Measurements from ENCODE around the gene GLRX3.
"Not testable (repeated sequence)": the region's sequence is repeated elsewhere in the genome, so short reads cannot be mapped to it uniquely, and the experiment has no call there.

GLRX3 gene

DNA sequence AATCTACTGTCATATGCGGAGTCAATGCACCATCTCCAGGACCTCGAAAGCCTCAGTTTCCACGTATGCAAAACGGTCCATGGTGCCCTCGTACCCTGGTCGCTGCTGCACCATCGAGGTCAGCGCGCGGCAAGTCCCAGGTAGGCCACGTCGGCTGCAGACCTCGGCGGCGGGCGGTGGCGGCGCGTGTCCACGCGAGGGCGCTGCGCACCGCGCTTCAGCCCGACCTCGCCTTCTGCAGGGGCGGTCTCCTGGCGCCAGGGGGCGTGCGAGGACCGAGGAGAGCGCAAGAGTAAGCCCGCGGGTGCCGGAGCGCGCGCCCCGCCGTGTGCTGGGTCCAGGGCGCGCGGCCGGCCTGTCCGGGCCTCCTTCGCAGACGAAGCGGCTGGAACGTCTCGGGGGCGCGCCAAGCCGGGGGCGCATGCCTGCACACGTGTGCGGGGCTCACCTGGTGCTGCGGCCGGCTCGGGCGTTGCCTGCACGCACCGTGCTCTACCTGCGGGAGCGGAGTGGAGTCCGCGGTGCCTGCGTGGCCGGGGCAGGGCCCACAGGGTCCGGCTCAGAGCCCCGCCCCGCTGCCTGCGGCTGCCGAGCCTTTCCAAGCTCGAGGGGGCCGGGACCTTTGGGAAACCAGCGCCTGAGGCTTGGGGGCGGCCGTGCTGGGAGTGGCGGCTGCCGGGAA, 54.0 kb downstream of the GLRX3 start:
- DNase-seq = no peak

DNA sequence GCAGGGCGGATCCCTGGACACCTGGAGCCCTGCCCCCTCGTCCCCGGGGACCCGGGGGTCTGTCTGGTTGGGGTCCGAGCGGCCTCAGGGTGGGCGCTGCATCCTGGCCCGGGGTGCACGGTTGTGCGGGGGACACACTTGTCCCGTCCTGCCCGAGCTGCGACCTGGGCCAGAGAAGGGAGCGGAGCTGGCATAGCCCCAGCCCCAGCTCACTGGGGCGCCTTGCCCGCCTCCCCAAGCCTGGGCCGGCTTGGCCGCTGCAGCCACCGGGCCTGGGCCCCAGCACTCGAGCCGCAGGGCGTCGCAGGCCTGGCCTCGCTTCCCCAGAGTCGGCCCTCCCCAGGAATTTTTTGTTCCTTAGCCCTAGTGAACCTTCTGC, 54.5 kb downstream of the GLRX3 start:
- DNase-seq = no peak

GRCh38 chr10:130191380-130191779, 55.2 kb downstream of the GLRX3 start:
- DNase-seq = no peak

GRCh38 chr10:130192276-130192848, 56.2 kb downstream of the GLRX3 start:
- DNase-seq = no peak

- no peak for DNase-seq
These were observed 56.8 kb downstream of the GLRX3 start for GRCh38 chr10:130193033-130193432.

DNA sequence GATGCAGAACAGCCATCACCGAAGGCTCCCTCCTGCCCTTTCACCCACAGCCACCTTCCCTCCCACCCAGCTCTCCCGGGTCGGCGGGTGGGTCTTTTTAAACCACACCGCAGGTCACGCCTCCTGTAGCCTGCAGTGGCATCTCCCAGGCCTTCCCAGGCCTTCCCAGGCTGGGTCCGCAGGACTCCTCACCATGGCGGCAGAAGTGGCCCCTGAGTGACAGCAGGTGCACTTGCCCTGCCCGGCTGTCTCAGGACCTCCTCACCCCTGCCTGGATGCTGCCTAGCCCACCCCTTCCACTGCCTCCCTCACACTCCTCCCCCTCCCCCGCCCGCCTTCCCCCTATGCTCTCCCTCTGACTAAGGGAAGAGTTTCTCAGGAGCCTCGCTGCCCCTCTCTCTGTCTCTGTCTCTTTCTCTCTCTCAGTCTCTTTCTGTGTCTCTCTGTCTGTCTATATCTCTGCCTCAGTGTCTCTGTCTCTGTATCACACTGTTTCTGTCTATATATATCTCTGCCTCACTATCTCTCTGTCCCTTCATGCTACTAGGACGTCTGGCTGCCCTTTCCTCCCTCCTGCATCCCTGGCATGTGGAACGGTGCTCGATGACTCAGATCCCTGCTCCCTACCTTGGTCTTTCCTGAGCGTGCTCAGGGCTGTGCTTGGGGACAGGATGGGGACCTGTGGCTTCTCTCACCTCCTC, 57.5 kb downstream of the GLRX3 start:
- DNase-seq = no peak

DNA sequence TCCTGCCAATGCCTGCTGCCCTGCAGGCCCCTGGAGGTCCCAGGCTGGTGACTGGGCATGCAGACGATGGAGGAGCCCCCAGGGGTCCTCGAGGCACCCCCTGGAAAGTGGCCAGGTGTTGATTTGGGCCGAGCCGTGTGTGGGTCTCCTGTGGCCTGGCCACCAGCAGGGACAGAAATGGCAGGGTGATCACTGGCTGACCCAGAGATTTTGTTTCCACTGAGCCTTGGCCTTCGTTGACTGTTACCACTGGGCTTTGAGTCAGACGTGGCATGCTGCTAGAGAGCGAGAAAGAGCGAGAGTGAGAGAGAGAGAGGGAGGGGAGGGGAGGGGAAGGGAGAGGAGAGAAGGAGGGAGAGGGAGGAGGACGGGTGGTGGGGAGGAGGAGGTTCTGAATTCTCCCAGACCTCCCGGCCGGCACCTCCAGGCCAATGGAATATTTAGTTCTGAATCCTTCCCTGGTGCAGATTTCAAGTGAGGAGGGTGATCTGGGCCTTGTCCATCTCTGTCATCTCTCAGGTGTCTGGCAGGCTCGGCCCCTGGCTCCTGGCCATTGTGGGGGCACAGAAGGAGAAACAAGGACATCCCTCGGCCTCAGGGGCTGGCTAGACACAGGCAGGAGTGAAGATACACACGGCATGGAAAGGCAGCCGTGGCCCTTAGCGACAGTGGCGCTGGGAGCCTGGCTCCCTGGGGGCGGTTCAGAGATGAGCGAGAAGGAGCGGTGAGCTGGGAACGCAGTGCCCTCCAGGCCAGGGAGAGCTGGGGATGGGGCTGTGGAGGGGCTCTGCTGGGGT, 58.2 kb downstream of the GLRX3 start:
- no peak for DNase-seq

DNA sequence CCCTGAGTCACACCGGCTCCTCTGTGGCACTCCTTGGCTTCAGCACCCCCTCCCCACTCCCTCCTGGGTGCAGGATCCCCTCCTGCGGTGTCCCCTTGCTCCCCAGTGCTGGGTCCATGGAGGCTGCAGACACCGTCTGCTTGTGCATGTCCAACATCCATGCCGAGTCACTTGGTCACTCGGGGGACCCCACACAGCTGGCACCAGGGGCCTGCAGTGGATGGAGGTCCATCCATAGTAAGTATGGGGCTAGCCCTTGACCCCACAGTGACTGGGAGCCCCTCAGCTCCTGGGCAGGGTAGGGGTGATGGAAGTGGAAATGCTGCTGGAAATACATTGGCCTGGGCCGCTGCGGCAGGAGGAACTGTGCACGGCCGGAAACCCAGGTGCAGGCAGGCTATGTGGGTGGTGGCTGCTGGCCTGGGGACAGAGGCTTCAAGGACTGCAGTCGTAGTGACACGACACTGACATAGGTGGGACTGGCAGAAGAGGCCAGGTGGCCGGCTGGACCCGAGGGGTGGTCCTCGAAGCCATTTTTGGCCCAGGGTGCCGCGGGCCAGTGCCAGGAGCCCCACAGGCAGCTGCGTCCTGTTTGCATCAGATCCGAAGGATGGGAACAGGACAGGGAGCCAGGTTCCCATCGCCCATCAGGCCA, 58.9 kb downstream of the GLRX3 start:
- DNase-seq = no peak

DNA sequence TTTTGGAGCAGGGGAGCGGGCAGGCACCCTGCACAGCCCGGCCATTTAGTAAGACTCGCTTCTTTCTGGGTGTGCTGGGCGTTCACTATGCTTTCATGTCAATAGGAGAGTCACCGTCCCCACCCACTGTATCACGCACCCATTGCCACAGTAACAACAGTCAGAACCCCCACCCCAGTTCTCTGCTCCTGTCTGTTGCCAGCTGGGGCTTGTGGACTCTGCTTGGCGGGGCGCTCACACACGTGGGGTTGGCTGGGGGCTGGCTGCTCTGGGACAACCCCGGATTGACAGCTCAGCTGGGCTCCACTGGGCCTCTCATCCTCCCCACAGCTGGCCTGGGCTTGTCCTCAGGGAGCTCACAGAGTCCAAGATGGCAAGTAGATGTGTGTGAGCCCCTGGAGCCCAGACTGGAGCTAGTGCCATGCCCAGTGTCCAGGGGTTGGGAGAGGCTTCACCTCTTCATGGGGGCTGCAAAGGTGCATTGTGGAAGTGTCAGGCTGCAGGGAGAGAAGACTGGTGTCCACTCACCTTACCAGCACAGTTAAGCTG, 59.6 kb downstream of the GLRX3 start:
- DNase-seq = no peak

DNA sequence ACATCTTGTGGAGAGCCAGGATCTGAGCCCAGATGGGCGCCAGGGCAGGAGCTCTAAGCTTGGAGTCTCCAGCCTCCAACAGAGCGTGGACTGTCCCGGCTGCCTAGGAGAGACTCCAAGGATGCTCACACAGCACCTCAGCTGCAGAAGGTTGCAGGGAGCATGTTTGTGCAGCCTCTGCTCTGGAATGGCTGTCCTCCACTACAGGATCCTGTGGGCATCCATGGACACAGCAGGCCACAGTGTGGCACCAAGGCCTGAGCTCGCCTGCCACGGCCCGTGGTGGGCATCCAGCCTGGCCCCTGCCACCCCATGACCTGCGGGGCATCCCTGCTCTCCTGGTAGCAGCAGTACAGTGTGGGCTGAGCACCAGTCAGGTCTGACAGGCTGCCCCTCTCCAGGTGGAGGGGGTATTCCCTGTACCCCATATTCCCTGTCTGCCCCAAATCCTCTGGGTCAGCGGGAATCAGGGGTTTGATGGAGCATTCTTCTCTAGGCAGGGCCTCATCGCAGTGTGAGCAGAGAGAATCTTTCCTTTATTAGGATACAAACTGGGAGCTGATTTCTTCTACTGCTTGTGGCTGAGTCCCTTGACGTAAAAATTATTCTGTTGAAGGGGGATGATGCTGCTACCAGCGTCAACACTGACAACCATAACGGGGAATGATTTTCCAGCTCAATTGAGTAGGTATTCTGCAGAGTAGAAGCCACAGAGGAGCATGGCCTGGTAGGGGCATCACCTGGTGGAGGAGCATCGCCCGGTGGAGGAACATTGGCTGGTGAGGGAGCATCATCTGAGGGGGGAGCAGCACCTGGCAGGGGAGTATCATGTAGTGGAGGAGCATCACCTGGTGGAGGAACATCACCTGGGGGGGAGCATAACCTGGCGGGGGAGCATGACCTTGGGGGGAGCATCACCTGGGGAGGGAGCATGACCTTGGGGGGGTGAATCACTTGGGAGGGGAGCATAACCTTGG, 60.6 kb downstream of the GLRX3 start:
- no peak for DNase-seq

DNA sequence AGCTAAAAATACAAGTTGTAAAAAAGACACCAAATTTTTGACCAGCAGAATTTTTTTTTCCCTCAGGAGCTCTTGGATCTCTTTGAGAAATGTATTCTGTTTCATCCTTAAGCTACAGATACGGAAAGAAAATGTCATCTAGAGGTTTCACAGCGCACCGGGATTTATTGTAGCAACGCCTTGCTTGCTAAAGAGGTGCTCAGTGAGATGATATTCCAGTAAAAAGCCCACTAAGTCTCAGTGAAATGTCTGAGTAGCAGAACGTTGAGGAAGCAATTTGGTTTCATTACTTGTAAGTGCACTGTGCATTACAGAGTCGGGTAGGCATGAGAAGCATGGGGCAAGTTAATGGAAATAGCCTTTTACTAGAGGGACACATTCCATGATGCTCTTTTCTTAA, 62.5 kb downstream of the GLRX3 start:
- DNase-seq = no peak

GRCh38 chr10:130200179-130201042, 64.2 kb downstream of the GLRX3 start:
- DNase-seq = no peak

DNA sequence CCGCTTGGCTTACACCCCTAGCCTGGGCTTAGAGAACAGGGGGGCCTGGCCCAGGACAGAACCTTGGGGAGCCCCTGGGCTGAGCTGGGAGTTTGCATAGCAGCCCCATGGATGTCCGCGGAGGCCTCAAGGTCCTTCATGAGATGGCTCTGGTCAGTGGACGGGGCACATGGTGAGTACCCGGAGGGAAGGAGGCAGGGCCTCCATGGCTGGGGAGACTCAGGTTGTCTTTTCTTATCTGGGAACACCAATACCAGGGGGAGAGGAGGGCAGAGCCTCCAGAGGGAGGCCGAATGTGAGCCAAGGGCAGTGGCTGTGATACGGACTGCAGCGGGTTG, 64.8 kb downstream of the GLRX3 start:
- no peak for DNase-seq

DNA sequence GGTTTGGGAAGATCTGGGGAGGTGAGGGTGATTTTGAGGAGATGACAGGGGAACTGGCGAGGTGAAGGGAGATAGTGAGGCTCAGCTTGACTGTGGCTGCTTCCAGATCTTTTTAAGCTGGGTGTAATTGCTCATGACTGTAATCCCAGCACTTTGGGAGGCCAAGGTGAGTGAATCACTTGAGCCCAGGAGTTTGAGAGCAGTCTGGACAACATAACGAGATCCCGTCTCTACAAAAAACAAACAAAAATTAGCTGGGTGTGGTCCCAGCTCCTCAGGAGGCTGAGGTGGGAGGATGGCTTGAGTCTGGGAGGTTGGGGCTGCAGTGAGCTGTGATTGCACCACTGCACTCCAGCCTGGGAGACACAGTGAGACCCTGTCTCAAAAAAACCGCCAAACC, 66.0 kb downstream of the GLRX3 start:
- DNase-seq = not testable (repeated sequence)

- DNase-seq = no peak
These were observed 66.9 kb downstream of the GLRX3 start for GRCh38 chr10:130202984-130203621.

DNA sequence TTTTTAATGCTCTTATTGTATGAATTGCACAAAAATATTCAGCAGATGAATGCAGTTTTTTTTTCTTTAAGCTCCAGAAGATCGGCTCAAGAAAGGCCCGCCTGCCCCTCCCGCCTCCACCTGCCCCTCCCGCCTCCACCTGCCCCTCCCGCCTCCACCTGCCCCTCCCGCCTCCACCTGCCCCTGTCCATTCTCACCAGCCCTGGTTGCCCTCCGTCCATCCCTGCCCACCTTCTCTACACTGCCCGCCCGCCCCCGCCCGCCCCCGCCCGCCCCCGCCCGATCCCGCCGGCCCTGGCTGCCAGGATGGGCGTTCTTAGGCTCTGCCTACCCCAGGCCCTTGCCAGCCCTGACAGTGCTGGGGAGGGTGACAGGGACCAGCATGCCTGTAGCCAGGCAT, 67.4 kb downstream of the GLRX3 start:
- DNase-seq = no peak

DNA sequence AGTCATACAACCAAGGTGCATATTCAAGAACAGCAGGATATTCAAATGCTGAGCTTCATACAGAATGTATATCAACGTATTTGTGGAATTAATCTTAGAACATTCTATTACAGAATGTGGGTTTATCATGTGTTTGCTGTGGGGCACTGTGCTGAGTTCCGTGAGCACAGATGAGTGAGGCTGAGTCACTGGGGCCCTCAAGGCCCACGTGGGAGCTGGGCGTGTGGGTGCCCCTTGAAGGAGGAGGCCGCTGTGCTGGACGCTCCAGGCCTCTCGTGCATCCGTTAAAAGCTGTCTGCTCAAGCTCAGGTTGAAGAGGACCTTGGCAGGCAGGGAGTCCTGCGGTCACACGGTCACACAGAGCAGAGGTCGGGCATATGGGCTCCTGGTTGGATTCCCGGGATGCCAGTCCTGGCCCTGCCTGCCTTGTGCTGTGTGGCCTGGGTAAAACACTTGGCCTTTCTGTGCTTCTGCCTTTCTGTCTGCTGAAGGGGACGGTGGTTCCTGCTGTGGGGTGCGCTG, 70.1 kb downstream of the GLRX3 start:
- no peak for DNase-seq

GRCh38 chr10:130207205-130207604, 71.0 kb downstream of the GLRX3 start:
- no peak for DNase-seq

DNA sequence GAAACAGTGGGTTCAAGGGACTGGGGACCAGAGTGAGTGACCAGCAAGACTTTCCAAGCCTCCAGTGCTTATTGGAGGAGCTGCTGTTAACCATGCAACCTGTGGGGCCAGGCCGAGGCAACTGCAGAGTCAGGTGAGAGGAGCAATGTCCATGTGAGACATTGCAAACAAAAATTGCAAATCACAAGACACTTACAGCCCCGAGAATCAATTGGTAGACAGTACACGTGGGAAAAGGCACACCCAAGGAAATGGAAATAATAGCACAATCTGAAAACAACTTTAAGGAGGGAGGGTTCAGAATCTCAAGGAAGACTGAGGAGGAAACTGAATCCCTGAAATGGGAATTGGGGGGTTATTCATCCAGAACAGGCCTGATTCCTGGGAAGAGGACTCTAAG, 72.6 kb downstream of the GLRX3 start:
- no peak for DNase-seq

GRCh38 chr10:130212746-130213145, 76.6 kb downstream of the GLRX3 start:
- DNase-seq = no peak
